K562 (cell line): ENCODE results near the gene INA. TPM values are rescaled to one million over a fixed set of nuclear protein-coding genes. Genes with fewer than 3 reads are reported as not detected.

ENCODE experiments used
- CREBBP ChIP-seq: IDR thresholded peaks from one replicate; pipeline ENCODE4 v1.6.1; 2012; ENCODE audit warnings: low read depth, mild to moderate bottlenecking, control low read depth, inconsistent platforms, low read length
- ESRRB ChIP-seq: fragments of 250-450 bp; sonication (Bioruptor Pico); IDR thresholded peaks from 2 replicates; pipeline ENCODE4 v1.5.0; 2020; ENCODE audit warnings: mild to moderate bottlenecking, moderate library complexity, borderline replicate concordance
- GATAD2B ChIP-seq: fragments of 450-650 bp; IDR thresholded peaks from 2 replicates; pipeline ENCODE4 v1.6.1; 2017; ENCODE audit warnings: mild to moderate bottlenecking, borderline replicate concordance
- HOMEZ ChIP-seq: fragments of 250-450 bp; sonication (Bioruptor Pico); IDR thresholded peaks from 2 replicates; pipeline ENCODE4 v1.4.0; 2020; ENCODE audit warnings: mild to moderate bottlenecking, moderate library complexity
- KAT8 ChIP-seq: fragments of 450-650 bp; IDR thresholded peaks from 2 replicates; pipeline ENCODE4 v1.6.1; 2016; ENCODE audit warnings: low read depth, mild to moderate bottlenecking
- NFRKB ChIP-seq: fragments of 450-650 bp; IDR thresholded peaks from 2 replicates; pipeline ENCODE4 v1.6.1; 2016; ENCODE audit warnings: low read depth
- NR2C2 ChIP-seq, 2 experiments: fragments of 200-800 bp in 1 of 2; sonication (Bioruptor generic) in 1 of 2; sonication (generic) in 1 of 2; formaldehyde crosslinking in 1 of 2; IDR thresholded peaks; 2 replicates each; pipeline versions ENCODE4 v1.6.1 to v1.8.0; 2016 to 2022; ENCODE audit warnings: mild to moderate bottlenecking in 1 of 2, missing compliant biosample characterization in 1 of 2, missing genetic modification characterization in 1 of 2, missing genetic modification reagents in 1 of 2
- PRMT5 ChIP-seq: sonication (generic); formaldehyde crosslinking; IDR thresholded peaks from 2 replicates; pipeline ENCODE4 v1.5.0; 2020; ENCODE audit warnings: missing genetic modification reagents
- RCOR1 ChIP-seq, 2 experiments: IDR thresholded peaks; 2 replicates each; pipeline ENCODE4 v1.6.1; 2012; ENCODE audit warnings: low read depth in 2 of 2, low read length in 2 of 2, borderline replicate concordance in 1 of 2, improper control_type of control experiment in 1 of 2
- RFX5 ChIP-seq: IDR thresholded peaks from 2 replicates; pipeline ENCODE4 v1.6.1; 2011; ENCODE audit warnings: low read depth, mild to moderate bottlenecking, improper control_type of control experiment, low read length
- ZNF311 ChIP-seq: fragments of 250-450 bp; sonication (Bioruptor Pico); IDR thresholded peaks from 2 replicates; pipeline ENCODE4 v1.4.0; 2020; ENCODE audit warnings: mild to moderate bottlenecking, moderate library complexity
- ZNF644 ChIP-seq: fragments of 200-800 bp; sonication (Bioruptor generic); IDR thresholded peaks from 2 replicates; pipeline ENCODE4 v1.6.1; 2016; ENCODE audit warnings: low read depth, missing genetic modification characterization, missing compliant biosample characterization
- ZNF830 ChIP-seq: fragments of 250-450 bp; sonication (Bioruptor Pico); IDR thresholded peaks from 2 replicates; pipeline ENCODE4 v1.5.0; 2021; ENCODE audit warnings: mild to moderate bottlenecking
- ZSCAN29 ChIP-seq: fragments of 450-650 bp; IDR thresholded peaks from 2 replicates; pipeline ENCODE4 v1.6.1; 2017
- polyA plus RNA-seq, 8 experiments: library from polyadenylated mRNA; depleted of rRNA in 4 of 8; stranded (reverse) in 5 of 8; unstranded in 3 of 8; fragments of >200 nt; fragmentation: Nextera tagmentation in 2 of 8; fragmentation: Illumina TruSeq in 1 of 8; extraction: Ambion mirVana in 2 of 8; extraction: Trizol in 1 of 8; gene quantifications; 2 replicates each; pipeline versions ENCODE4 v1.2.1 to v1.2.3, GENCODE V29; 2011 to 2014; ENCODE audit warnings: inconsistent platforms in 1 of 8, missing spikeins in 1 of 8
- total RNA-seq, 7 experiments: library from RNA; depleted of rRNA in 6 of 7; stranded (reverse); fragments of >200 nt in 6 of 7; fragmentation: Illumina TruSeq in 2 of 7; extraction: Trizol in 2 of 7; gene quantifications; 2 replicates each; pipeline versions ENCODE4 v1.2.1 to v1.2.3, GENCODE V29; 2011 to 2021; ENCODE audit warnings: low replicate concordance in 1 of 7
- TF ChIP-seq, protein P1 (sequence below): fragments of 250-450 bp; sonication (Bioruptor Pico); IDR thresholded peaks from 2 replicates; pipeline ENCODE4 v1.4.0; 2020
- TF ChIP-seq, protein P2 (sequence below): fragments of 450-650 bp; conservative IDR thresholded peaks from 2 replicates; pipeline ENCODE4 v1.6.1; 2016; ENCODE audit warnings: missing genetic modification characterization, low read depth, mild to moderate bottlenecking, control low read depth, missing compliant biosample characterization

The INA gene
- total and polyA plus RNA-seq, 9 of the 15 experiments (the other 6 are each of a cell fraction or from before 2014, with no cell fraction given): not detected

GRCh38 chr10:103278862-103279298 is 1.9 kb downstream of the INA start (continued):
- TF ChIP-seq, protein P1, sequence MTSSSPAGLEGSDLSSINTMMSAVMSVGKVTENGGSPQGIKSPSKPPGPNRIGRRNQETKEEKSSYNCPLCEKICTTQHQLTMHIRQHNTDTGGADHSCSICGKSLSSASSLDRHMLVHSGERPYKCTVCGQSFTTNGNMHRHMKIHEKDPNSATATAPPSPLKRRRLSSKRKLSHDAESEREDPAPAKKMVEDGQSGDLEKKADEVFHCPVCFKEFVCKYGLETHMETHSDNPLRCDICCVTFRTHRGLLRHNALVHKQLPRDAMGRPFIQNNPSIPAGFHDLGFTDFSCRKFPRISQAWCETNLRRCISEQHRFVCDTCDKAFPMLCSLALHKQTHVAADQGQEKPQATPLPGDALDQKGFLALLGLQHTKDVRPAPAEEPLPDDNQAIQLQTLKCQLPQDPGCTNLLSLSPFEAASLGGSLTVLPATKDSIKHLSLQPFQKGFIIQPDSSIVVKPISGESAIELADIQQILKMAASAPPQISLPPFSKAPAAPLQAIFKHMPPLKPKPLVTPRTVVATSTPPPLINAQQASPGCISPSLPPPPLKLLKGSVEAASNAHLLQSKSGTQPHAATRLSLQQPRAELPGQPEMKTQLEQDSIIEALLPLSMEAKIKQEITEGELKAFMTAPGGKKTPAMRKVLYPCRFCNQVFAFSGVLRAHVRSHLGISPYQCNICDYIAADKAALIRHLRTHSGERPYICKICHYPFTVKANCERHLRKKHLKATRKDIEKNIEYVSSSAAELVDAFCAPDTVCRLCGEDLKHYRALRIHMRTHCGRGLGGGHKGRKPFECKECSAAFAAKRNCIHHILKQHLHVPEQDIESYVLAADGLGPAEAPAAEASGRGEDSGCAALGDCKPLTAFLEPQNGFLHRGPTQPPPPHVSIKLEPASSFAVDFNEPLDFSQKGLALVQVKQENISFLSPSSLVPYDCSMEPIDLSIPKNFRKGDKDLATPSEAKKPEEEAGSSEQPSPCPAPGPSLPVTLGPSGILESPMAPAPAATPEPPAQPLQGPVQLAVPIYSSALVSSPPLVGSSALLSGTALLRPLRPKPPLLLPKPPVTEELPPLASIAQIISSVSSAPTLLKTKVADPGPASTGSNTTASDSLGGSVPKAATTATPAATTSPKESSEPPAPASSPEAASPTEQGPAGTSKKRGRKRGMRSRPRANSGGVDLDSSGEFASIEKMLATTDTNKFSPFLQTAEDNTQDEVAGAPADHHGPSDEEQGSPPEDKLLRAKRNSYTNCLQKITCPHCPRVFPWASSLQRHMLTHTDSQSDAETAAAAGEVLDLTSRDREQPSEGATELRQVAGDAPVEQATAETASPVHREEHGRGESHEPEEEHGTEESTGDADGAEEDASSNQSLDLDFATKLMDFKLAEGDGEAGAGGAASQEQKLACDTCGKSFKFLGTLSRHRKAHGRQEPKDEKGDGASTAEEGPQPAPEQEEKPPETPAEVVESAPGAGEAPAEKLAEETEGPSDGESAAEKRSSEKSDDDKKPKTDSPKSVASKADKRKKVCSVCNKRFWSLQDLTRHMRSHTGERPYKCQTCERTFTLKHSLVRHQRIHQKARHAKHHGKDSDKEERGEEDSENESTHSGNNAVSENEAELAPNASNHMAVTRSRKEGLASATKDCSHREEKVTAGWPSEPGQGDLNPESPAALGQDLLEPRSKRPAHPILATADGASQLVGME: no peak
- no peak for TF ChIP-seq ZNF311 (CRISPR knock-in tag)
- TF ChIP-seq HOMEZ: no peak
- TF ChIP-seq, protein P2, sequence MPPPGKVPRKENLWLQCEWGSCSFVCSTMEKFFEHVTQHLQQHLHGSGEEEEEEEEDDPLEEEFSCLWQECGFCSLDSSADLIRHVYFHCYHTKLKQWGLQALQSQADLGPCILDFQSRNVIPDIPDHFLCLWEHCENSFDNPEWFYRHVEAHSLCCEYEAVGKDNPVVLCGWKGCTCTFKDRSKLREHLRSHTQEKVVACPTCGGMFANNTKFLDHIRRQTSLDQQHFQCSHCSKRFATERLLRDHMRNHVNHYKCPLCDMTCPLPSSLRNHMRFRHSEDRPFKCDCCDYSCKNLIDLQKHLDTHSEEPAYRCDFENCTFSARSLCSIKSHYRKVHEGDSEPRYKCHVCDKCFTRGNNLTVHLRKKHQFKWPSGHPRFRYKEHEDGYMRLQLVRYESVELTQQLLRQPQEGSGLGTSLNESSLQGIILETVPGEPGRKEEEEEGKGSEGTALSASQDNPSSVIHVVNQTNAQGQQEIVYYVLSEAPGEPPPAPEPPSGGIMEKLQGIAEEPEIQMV (tag): no peak
- peak; percentile 44; the same call in 1 of the 2 replicates for TF ChIP-seq NR2C2 (CRISPR knock-in tag; IDR thresholded peaks at IDR 0.05)
- no peak for TF ChIP-seq NR2C2 (tag; IDR thresholded peaks at IDR 0.05)
- TF ChIP-seq NFRKB: no peak
- TF ChIP-seq ZNF830: no peak
- TF ChIP-seq PRMT5 (CRISPR knock-in tag): 0 out of 2 replicates have a peak, but pooled peaks have one; percentile 48
- no peak for TF ChIP-seq KAT8
- no peak for TF ChIP-seq CREBBP
- no peak for TF ChIP-seq GATAD2B
- no peak for TF ChIP-seq ESRRB (CRISPR knock-in tag)
- no peak for TF ChIP-seq ZSCAN29
- TF ChIP-seq ZNF644 (tag): no peak
- no peak for TF ChIP-seq RFX5
- 0 out of 4 replicates have a peak, but pooled peaks of 1 of the 2 experiments have one; percentile 29 for TF ChIP-seq RCOR1 (IDR thresholded peaks at IDR 0.05; ENCODE audit: borderline replicate concordance in 1 of 2, low read depth in 2 of 2, low read length in 2 of 2)
